Stimulated activated CD4-positive, alpha-beta T cell treated with anti-CD3 and anti-CD28 coated beads, Interleukin-4, amount 100 ng/mL, for 48 hours (primary cell): ENCODE measurements around the gene SRSF3.
"Not testable (repeated sequence)": the region's sequence is repeated elsewhere in the genome, so short reads cannot be mapped to it uniquely, and the experiment has no call there.

Experiments used
- DNase-seq, 2 donors: peaks; one replicate each; pipeline ENCODE4 v3.0.0-alpha.2; 2020; ENCODE audit warnings: low read depth in 2 of 2

The SRSF3 gene

DNA sequence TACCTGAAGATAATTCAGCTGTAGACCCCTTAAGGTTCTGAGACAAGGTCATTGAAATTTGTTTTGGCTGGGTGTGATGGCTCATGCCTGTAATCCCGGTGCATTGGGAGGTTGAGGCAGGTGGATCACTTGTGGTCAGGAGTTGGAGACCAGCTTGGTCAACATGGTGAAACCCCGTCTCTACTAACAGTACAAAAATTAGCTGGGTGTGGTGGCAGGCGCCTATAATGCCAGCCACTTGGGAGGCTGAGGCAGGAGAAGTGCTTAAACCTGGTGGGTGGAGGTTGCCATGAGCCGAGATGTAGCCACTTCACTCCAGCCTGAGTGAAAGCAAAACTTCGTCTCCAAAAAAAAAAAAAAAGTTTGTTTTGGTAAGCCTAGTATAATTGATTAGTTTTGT is 11.0 kb downstream of the SRSF3 start:
- DNase-seq = no peak

DNA sequence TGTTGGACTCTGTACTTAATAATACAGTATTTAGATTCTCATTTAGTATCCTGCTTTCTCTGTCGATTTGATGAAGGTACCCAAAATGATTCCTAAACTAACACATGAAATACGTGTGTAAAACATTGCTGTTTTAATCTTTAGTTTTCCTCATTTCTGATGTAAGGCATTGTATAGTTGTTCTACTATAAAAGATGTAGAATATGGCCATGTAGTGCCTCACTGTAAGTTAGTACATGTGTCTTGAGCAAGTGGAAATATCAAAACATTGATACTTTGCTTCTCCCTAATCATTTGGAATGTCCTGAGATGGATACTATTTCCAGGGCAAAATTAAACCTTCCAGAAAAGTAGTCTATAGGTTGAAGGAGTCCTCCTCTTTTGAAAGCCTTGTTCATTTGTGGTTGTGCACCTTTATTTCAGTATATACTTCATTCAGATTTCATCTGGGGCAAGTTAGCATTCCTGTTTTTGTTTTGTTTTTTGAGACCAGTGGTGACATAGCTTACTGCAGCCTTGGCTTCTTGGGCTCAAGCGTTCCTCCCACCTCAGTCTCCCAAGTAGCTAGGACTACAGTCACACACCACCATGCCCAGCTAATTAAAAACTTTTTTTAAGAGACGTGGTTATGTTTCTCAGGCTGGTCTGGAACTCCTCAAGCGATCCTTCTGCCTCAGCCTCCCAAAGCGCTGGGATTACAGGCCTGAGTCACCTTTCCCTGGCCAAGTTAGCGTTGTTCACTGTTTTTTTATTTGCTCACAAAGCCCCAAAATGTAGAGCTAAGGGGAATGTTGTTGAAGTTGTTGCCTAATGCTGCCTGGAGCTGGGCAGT is 11.6 kb downstream of the SRSF3 start:
- no peak for DNase-seq

DNA sequence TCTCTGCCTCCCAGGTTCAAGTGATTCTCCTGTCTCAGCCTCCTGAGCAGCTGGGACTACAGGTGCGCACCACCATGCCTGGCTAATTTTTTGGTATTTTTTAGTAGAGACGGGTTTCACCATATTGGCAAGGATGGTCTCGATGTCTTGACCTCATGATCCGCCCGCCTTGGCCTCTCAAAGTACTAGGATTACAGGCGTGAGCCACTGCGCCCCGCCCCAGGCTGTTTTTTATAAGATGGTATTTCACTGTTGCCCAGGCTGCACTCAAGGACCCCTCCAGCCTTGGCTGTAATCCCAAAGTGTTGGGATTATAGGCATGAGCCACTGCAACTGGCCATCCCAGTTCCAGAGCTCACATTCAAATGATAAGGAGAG is 13.1 kb downstream of the SRSF3 start:
- DNase-seq = not testable (repeated sequence)

DNA sequence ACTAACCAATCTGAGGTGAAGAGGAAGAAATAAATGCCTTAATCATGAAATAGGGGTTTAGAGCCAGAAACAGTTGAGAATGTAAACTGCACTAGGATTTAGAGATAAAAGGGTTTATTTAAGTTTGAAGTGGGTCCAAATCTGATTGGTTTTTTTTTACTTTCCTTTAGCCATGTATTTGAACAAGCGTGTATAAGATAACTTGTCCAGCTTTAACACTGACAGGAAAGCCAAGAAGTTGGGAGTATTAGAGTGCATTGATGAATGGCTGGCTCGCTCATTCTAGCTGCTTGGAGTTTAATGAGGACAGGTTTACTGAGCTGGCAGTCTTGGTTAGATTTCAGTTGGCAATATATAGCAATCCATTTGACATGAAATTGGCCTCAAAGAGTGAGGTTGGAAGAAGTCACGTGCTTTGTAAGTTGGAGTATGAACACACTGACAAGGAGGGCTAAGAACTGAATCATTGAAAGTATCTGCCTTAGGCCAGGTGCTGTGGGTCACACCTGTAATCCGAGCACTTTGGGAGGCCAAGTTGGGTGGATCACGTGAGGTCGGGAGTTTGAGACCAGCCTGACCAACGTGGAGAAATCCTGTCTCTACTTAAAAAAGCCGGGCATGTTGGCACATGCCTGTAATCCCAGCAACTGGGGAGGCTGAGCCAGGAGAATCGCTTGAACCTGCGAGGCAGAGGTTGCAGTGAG is 13.7 kb downstream of the SRSF3 start:
- DNase-seq = no peak

DNA sequence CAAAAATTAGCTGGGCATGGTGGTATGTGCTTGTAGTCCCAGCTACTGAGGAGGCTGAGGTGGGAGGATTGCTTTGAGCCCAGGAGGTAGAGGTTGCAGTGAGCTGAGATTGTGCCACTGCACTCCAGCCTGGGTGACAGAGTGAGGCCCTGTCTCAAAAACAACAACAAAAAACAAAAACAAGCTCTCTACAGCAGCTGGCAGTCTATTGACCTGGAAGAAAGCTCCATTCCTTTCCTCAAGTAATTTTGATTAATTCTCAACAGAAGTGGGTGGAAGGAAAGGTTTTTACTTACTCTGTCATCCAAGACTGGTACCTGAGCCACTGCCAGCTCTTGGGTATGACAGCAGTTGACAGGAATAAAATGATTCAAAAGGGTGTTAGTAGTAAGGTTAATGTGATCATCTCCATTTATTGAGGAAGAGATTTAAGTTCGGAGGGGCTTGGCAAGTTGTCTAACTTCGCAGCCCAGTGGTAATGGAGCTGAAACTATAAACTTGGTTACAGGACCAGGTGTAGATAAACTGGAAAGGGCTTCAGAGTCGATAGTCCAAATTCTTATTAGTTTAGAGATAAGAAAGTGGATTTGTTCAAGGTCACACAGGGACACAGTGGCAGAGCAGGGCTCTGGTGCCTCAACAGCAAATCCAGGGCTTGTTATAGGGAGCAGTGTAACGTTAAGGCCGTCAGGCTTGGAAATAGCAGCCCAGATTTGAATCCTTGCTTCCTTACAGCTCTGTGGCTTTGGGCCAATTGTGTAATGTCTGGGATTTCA is 14.8 kb downstream of the SRSF3 start:
- DNase-seq = no peak

DNA sequence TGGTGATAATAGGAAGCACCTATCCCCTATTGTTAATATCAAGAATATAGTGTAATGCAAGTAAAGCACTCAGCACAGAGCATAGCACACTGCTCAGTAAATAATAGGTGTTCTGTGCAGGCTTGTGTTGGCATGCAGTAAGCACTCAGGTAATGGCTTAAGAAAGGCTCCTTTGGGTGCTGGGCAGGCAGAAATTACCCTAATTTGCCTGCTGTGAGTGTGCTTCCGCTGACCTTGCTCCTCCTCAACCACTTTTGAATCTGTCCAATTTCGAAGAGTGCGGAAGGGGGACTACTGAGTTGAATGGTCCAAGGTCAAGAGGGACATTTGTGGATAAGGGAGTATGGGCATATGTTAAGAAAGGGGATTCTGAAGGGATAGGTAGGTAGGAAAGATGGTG is 15.4 kb downstream of the SRSF3 start:
- DNase-seq = no peak

DNA sequence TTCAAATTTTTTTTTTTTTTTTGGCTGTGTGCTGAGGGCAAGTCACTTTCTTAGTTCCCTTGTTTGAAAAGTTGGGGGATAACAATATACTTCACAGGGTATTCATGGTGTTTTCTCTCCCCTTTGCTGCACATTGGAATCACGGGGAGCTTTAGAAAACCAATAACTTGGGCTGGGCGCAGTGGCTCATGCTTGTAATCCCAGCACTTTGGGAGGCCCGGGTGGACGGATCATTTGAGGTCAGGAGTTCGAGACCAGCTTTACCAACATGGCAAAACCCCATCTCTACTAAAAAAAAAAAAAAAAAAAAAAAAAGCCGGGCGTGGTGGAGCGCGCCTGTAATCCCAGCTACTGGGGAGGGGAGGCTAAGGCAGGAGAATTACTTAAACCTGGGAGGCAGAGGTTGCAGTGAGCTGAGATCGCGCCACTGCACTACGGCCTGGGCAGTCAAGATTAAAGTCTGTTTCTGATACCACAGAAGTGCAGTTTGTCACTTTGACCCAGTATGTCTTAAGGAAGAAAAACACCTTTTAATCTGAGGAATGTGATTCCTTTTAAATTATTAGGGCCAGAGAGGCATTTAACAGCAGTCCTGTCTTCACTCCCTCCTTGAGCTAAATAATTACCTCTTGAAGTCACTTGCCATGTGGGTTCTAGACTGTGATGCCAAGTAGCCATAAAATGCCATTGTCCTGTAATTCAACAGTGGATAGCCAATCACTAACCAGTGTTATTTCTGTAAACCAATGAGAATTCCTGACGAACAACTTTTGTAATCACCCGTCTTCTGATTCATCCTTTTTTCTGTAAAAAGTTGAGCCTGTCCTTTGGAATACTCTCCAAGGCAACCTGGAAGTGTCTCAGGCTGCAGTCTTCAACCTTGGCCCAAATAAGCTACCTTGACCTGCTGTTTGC is 16.1 kb downstream of the SRSF3 start:
- no peak for DNase-seq

DNA sequence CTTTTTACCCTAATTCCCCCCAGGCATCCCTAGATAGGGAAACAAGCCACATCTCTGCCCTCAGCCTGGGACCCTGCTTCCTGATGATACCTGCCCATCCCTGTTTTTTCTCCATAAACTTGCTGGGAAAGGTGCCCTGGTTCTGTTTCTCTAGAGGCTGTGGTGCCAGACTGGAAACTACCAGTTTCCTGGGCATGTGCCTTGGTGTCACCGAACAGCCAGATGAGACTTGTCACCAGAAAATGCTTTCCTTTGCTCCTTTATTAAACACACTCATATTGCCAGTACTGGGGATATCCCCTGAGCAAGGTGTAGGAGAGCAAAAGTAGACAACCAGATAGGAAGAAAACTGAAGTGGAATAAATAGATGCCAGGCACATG is 16.8 kb downstream of the SRSF3 start:
- DNase-seq = no peak

DNA sequence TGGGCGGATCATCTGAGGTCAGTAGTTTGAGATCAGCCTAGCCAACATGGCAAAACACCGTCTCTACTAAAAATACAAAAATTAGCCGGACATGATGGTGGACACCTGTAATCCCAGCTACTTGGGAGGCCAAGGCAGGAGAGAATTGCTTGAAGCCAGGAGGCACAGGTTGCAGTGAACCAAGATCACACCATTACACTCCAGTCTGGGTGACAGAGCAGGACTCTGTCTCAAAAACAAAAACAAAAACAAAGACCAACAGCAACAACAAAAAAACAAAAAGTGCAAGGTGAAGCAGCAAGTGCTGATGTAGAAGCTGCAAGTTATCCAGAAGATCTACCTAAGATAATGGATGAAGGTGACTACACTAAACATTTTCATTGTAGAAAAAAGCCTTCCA is 17.5 kb downstream of the SRSF3 start:
- not testable (repeated sequence) for DNase-seq

DNA sequence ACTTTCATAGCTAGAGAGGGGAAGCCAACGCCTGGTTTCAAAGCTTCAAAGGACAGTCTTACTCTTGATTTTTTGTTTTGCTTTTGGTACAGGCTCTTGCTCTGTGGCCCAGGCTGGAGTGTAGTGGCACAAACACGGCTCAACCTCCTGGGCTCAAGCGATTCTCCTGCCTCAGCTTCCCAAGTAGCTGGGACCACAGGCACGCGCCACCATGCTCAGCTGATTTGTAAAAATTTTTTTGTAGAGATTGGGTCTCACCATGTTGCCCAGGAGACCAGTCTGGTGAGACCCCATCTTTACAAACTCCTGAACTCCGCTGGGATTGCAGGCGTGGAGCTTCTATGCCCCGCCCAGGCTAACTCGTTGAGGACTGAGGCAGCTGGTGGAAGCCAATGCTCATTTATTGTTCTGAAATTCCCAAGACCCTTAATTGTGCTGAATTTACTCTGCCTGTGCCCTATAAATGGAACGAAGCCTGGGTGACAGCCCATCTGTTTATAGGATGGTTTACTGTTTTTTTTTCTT is 18.0 kb downstream of the SRSF3 start:
- DNase-seq = no peak

DNA sequence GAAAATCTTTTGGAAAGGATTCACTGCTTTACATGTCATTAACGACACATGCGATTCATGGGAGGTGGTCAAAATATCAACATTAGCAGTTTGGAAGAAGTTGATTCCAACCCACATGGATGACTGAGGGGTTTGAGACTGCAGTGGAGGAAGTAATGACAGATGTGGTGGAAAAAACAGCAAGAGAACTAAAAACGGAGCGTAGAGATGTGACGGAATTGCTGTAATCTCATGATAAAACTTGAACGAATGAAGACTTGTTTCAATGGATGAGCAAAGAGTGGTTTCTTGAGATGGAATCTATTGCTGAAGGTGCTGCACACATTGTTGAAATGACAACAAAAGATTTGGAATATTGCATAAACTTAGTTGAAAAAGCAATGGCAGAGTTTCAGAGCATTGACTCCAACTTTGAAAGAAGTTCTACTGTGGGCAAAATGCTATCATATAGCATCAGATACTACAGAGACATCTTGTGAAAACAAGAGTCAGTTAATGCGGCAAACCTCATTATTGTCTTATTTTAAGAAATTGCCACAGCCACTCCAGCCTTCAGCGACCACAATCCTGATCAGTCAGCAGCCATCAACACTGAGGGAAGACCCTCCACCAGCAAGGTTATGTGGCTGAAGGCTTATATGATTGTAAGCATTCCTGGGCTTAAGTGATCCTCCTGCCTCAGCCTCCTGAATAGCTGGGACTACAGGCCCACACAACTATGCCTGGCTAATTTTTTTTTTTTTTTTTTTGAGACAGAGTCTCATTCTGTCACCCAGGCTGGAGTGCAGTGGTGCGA is 19.2 kb downstream of the SRSF3 start:
- no peak for DNase-seq

DNA sequence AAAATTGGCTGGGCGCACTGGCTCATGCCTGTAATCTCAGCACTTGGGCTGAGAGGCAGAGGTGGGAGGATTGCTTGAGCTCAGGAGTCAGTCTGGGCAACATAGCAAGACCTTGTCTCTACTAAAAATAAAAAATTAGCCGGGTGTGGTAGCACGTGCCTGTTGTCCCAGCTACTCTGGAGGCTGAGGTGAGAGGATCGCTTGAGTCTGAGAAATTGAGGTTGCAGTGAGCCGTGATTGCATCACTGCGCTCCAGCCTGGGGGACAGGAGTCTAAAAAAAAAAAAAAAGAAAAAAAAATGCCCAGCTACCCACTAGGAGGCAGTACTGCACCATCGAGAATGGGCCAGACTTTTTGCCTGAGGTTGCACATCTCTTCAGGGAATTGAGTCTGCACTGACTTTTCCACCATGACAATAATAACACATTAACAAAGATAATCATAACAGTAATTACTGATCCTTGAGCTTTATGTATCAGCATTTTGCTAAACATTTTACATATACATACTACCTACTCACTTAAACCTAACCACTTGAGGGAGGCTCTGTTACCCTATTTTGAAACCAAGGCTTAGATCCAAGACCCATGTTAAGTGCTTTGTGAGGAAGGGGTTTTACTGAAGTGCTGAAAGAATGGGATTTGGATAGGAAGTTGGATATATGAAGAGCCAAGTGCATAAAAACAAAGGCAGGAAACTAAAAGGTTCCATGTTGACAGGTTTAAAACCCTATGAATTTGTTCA is 21.0 kb downstream of the SRSF3 start:
- DNase-seq = peak; percentile 20 to 28

DNA sequence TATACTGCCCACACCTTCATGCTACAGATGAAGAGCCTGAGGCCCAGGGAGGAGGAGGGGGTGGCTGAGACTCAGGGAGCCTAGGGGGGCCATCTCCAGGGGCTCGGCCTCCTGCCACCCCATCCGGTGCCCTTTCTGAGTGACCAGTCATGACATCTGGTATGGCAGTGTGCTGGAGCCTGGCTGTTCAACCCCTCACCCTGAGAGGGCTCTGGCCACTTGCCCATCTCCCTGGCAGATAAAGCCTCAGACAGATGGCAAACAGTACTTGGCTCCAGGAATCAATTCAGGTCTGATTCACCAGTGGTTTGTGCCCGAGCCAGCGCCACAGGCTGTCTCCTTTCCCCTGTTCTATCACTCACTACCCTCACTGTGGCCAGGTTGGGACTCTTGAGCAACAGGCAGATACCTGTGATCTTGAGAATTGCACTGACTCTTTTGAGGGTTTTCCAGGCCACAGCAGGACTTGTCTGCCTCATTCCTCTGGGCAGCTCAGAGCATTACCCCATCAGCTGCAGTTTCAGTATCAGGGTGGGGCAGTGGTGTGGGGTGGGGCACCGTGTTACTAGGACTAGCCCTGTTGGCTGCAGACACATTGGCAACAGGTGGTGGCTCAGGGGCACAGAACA is 22.8 kb downstream of the SRSF3 start:
- no peak for DNase-seq

DNA sequence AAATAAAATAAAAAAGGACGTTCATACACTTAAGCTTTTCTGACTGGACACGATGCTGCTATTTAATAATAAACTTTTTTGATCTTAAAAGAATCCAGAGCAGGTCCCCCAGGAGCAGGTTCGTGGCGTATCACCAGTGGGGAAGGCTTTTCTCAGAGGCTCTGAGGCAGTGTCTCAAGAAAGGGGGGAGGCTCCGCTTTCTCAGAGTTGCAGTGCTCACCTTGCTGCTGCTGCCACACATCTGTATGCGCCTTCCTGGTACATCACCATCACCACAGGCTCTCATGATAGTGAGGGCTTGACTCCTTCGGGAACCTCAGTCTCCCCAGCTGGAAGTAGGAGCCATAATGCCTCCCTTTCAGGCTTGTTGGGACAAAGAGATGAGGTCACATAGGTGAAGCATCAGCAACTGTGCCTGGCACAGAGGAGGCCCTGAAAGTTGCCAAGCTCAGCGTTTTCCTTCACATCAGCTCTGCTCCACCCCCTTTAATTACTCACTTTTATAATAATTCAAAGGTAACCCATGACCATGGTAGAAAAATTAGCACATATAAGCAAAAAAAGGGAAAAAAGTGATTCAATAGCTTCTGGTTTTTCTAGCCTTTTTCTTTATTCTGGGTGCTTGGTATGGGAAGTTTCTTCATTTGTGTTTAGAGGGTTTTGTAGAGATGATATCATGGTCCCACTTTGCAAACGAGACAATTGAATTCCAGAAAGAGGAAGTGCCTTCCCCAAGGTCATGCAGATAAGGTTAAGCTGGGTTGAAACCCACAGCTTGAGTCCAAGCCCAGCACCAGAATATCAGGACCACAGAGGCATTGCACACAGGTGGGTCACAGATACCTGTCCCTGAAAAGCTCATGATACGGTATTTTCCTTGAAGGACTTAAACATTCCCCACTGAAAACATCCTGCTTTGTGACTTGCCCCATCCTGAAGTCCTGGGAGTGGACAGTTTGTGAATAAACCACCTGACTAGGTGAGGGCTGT is 24.5 kb downstream of the SRSF3 start:
- DNase-seq = no peak

DNA sequence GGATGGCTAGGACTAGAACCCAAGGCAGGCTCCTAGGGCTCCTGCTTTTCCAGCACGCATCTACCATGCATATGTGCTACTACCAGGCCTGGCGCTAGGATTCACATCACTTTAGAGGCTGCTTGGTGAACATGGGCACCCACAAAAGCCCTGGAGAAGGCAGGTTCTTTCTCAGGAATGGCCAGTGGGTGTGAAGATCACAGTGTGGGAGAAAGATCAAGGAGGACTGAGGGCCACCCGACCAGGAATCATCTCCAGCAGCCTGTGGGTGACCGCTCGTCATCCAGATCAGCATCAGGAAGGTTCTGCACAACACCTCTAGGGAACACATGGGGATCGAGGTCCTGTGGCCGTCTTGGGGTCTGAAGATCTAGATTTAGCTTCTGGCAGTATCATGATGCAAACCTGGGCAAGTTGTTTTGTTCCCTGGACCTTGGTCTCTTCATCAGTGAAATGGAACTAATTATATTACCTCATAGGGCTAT is 27.3 kb downstream of the SRSF3 start:
- DNase-seq = no peak

DNA sequence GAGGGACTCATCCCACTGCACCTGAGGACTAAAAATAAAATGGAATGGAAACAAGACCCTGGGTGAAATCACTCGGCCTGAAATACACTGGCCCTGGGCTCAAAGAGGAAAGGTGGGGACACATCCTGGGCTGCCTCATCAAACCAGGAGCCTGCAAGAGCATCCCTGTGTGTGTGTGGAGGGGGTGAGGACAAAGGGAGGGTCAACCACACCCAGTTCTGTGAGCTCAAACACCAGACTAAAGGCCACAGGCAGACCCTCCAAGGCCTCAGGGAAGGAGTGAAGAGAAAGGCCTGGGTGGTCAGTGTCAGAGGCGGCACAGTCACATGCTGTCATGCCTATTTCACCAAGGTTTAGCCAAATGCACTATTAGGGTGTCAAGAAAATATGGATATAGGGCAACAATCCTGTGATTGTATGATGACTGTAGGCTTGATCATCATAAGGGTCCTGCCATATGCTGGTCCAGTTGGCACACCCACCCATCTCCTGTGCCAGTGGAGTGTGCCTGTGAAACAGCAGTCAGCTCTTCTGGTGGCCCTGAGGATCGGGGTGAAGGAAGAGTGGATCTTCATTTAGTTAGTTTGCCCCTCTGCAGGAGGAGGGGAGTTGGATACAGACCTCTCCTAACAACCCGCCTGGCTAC is 28.9 kb downstream of the SRSF3 start:
- no peak for DNase-seq
